H1 (cell line): Measurements from ENCODE around the gene PARM1. TPM values are rescaled to one million over a fixed set of nuclear protein-coding genes. Genes with fewer than 3 reads are reported as not detected.

Experiments used
- CTCF ChIA-PET: fragments of 300-600 bp; sonication (Branson Sonifier 250); formaldehyde crosslinking; loops from one replicate; lab custom pipeline; 2021; ENCODE audit not compliant: partially characterized antibody; lab: Charles Lee
- POLR2A ChIA-PET: fragments of 300-600 bp; sonication (Branson Sonifier 250); formaldehyde crosslinking; loops from one replicate; lab custom pipeline; 2021; ENCODE audit warnings: inconsistent platforms; ENCODE audit not compliant: partially characterized antibody; lab: Charles Lee
- DNase-seq, 2 experiments: peaks; one replicate each; pipeline versions ENCODE4 v3.0.0 to v3.0.0-alpha.2; 2010 to 2022; ENCODE audit warnings: low spot score in 2 of 2, low read depth in 1 of 2, mixed read lengths in 1 of 2
- FAIRE-seq: peaks from 2 replicates; lab custom pipeline; 2011; peaks lifted over from hg19 to GRCh38; lab: Jason Lieb, UNC
- H2AFZ ChIP-seq: 2 replicates; pipeline ENCODE4 v1.8.1; 2012; ENCODE audit warnings: low read length, inconsistent platforms
- H2AK5ac ChIP-seq: 2 replicates; pipeline ENCODE4 v1.6.1; 2013; ENCODE audit warnings: low read depth, low read length
- H2BK120ac ChIP-seq: replicated peaks from 2 replicates; pipeline ENCODE3; 2013; ENCODE audit warnings: low read depth, low read length, inconsistent platforms
- H2BK12ac ChIP-seq: 2 replicates; pipeline ENCODE4 v1.6.1; 2013; ENCODE audit warnings: low read depth, low read length
- H2BK15ac ChIP-seq: 2 replicates; pipeline ENCODE4 v1.6.1; 2013; ENCODE audit warnings: low read length
- H2BK20ac ChIP-seq: 2 replicates; pipeline ENCODE4 v1.6.1; 2013; ENCODE audit warnings: low read length
- H2BK5ac ChIP-seq: 2 replicates; pipeline ENCODE4 v1.6.1; 2013; ENCODE audit warnings: low read depth, low read length
- H3K14ac ChIP-seq: 2 replicates; pipeline ENCODE4 v1.6.1; 2013; ENCODE audit warnings: inconsistent platforms; ENCODE audit not compliant: insufficient read length
- H3K18ac ChIP-seq: 2 replicates; pipeline ENCODE4 v1.6.1; 2013; ENCODE audit warnings: low read length; ENCODE audit errors: extremely low read depth
- H3K23ac ChIP-seq: 2 replicates; pipeline ENCODE4 v1.6.1; 2013; ENCODE audit warnings: inconsistent platforms; ENCODE audit not compliant: insufficient read length
- H3K23me2 ChIP-seq: 2 replicates; pipeline ENCODE4 v1.6.1; 2013; ENCODE audit warnings: low read depth, low read length
- H3K27ac ChIP-seq: 2 replicates; pipeline ENCODE4 v1.6.1; 2011; ENCODE audit warnings: low read depth, low read length, inconsistent platforms
- H3K27me3 ChIP-seq, 4 experiments: replicated peaks in 1 of 4; 1 replicate in 1 of 4; 2 replicates in 3 of 4; pipeline versions ENCODE4 v1.6.1 to v1.8.1; 2011 to 2013; ENCODE audit warnings: low read length in 3 of 4, mild to moderate bottlenecking in 3 of 4, inconsistent platforms in 2 of 4, mixed read lengths in 2 of 4, moderate library complexity in 1 of 4; ENCODE audit not compliant: control insufficient read depth in 3 of 4, insufficient read depth in 3 of 4; ENCODE audit errors: extremely low read depth in 1 of 4
- H3K36me3 ChIP-seq, 4 experiments: 2 replicates each; pipeline versions ENCODE4 v1.6.1 to v1.8.1; 2011 to 2013; ENCODE audit warnings: mild to moderate bottlenecking in 4 of 4, low read length in 3 of 4, moderate library complexity in 2 of 4, control low read depth in 1 of 4, inconsistent platforms in 1 of 4; ENCODE audit not compliant: insufficient read depth in 4 of 4, control insufficient read depth in 2 of 4
- H3K4ac ChIP-seq: replicated peaks from 2 replicates; pipeline ENCODE3; 2013; ENCODE audit warnings: low read length, low read depth, mixed read lengths, inconsistent platforms; ENCODE audit not compliant: insufficient read length
- H3K4me1 ChIP-seq, 4 experiments: replicated peaks in 1 of 4; 1 replicate in 1 of 4; 2 replicates in 3 of 4; pipeline versions ENCODE4 v1.6.1 to v1.8.1; 2011 to 2013; ENCODE audit warnings: low read length in 3 of 4, inconsistent platforms in 2 of 4, mixed read lengths in 1 of 4; ENCODE audit not compliant: insufficient read depth in 4 of 4, control insufficient read depth in 3 of 4
- H3K4me2 ChIP-seq, 2 experiments: 2 replicates each; pipeline versions ENCODE4 v1.6.1 to v1.8.1; 2011 to 2013; ENCODE audit warnings: low read depth in 2 of 2, low read length in 2 of 2, control low read depth in 1 of 2, inconsistent platforms in 1 of 2, mild to moderate bottlenecking in 1 of 2; ENCODE audit not compliant: insufficient read depth in 1 of 2
- H3K4me3 ChIP-seq, 4 experiments: fragments of 200-600, 300-600 bp in 1 of 4; sonication (generic), shearing (Covaris generic), sonication (Bioruptor Twin) in 1 of 4; 2 replicates each; pipeline versions ENCODE4 v1.5.1 to v1.8.1; 2011 to 2016; ENCODE audit warnings: low read length in 4 of 4, low read depth in 3 of 4, control low read depth in 2 of 4, inconsistent platforms in 2 of 4, mild to moderate bottlenecking in 2 of 4, mixed read lengths in 1 of 4, moderate library complexity in 1 of 4; ENCODE audit not compliant: insufficient read depth in 2 of 4; ENCODE audit errors: extremely low read depth in 1 of 4
- H3K56ac ChIP-seq: replicated peaks from 2 replicates; pipeline ENCODE3; 2013; ENCODE audit warnings: low read depth, mild to moderate bottlenecking, mixed read lengths, low read length, inconsistent platforms; ENCODE audit not compliant: insufficient read length
- H3K79me1 ChIP-seq: 2 replicates; pipeline ENCODE4 v1.6.1; 2013; ENCODE audit warnings: low read depth, low read length, control low read depth
- H3K79me2 ChIP-seq, 2 experiments: 2 replicates each; pipeline versions ENCODE4 v1.6.1 to v1.8.1; 2012 to 2013; ENCODE audit warnings: low read length in 2 of 2, mild to moderate bottlenecking in 2 of 2, inconsistent platforms in 1 of 2; ENCODE audit not compliant: insufficient read depth in 2 of 2, control insufficient read depth in 1 of 2
- H3K9ac ChIP-seq, 4 experiments: replicated peaks in 1 of 4; 1 replicate in 1 of 4; 2 replicates in 3 of 4; pipeline versions ENCODE4 v1.6.1 to v1.8.1; 2011 to 2013; ENCODE audit warnings: low read depth in 3 of 4, low read length in 3 of 4, control low read depth in 2 of 4, mild to moderate bottlenecking in 2 of 4, moderate library complexity in 2 of 4, inconsistent platforms in 1 of 4; ENCODE audit errors: extremely low read depth in 1 of 4
- H3K9me3 ChIP-seq, 2 experiments: 2 replicates each; pipeline versions ENCODE4 v1.6.1 to v1.8.1; 2012 to 2013; ENCODE audit warnings: mild to moderate bottlenecking in 2 of 2, moderate library complexity in 2 of 2, control low read depth in 1 of 2, inconsistent platforms in 1 of 2, low read depth in 1 of 2, low read length in 1 of 2, mixed read lengths in 1 of 2; ENCODE audit not compliant: insufficient read depth in 2 of 2
- H4K20me1 ChIP-seq, 2 experiments: replicated peaks in 1 of 2; 2 replicates each; pipeline versions ENCODE3 to v1.8.1; 2011 to 2013; ENCODE audit warnings: inconsistent platforms in 2 of 2, low read length in 2 of 2, mild to moderate bottlenecking in 1 of 2; ENCODE audit not compliant: insufficient read depth in 2 of 2, control insufficient read depth in 1 of 2
- H4K5ac ChIP-seq: 2 replicates; pipeline ENCODE4 v1.6.1; 2013; ENCODE audit warnings: low read length, low read depth, mixed read lengths, inconsistent platforms; ENCODE audit not compliant: insufficient read length
- H4K8ac ChIP-seq: 2 replicates; pipeline ENCODE4 v1.8.0; 2013; ENCODE audit warnings: mild to moderate bottlenecking, moderate library complexity, low read length, inconsistent platforms; ENCODE audit not compliant: insufficient read depth; ENCODE audit errors: extremely low read depth
- H4K91ac ChIP-seq: replicated peaks from 2 replicates; pipeline ENCODE3; 2013; ENCODE audit warnings: low read length, mixed read lengths, inconsistent platforms; ENCODE audit not compliant: insufficient read length
- KDM5A ChIP-seq: fragments of 200-600 bp; IDR thresholded peaks from 2 replicates; pipeline ENCODE4 v1.7.1; 2012; ENCODE audit warnings: mild to moderate bottlenecking, low read length, inconsistent platforms, mixed read lengths
- PHF8 ChIP-seq: fragments of 200-600 bp; sonication (generic); conservative IDR thresholded peaks from 2 replicates; pipeline ENCODE4 v1.7.1; 2012; ENCODE audit warnings: low read depth, mild to moderate bottlenecking, inconsistent platforms, low read length, moderate library complexity
- RXRA ChIP-seq: IDR thresholded peaks from 2 replicates; pipeline ENCODE4 v1.6.1; 2011; ENCODE audit warnings: low read depth, mild to moderate bottlenecking, low read length, moderate library complexity; ENCODE audit not compliant: insufficient read depth
- SIN3A ChIP-seq, 2 experiments: IDR thresholded peaks in 1 of 2; conservative IDR thresholded peaks in 1 of 2; 2 replicates each; pipeline ENCODE4 v1.6.1; 2011 to 2012; ENCODE audit warnings: low read length in 2 of 2, improper control_type of control experiment in 1 of 2, low read depth in 1 of 2, mild to moderate bottlenecking in 1 of 2
- SP4 ChIP-seq: IDR thresholded peaks from 2 replicates; pipeline ENCODE4 v1.6.1; 2012; ENCODE audit warnings: low read length, inconsistent platforms
- TAF1 ChIP-seq: IDR thresholded peaks from 2 replicates; pipeline ENCODE4 v1.6.1; 2011; ENCODE audit warnings: mild to moderate bottlenecking, low read depth, low read length
- TCF12 ChIP-seq: IDR thresholded peaks from 2 replicates; pipeline ENCODE4 v1.6.1; 2011; ENCODE audit warnings: low read depth, mild to moderate bottlenecking, low read length
- WGBS, 2 experiments: shearing (Covaris generic) in 1 of 2; methylation state at CpG; one replicate each; pipeline versions ENCODE4 v1.1.6 to v1.1.7; 2013 to 2015; ENCODE audit warnings: low lambda C conversion rate in 2 of 2, mixed read lengths in 2 of 2, inconsistent platforms in 1 of 2, low coverage in 1 of 2, missing lambda C conversion rate in 1 of 2; ENCODE audit not compliant: insufficient replicate concordance in 2 of 2, insufficient coverage in 1 of 2, insufficient read length in 1 of 2; ENCODE audit errors: extremely low coverage in 1 of 2, missing lambda C conversion rate in 1 of 2; 5-methylcytosine and 5-hydroxymethylcytosine counted together
- long read RNA-seq, 2 experiments: library from RNA in 1 of 2; library from capped mRNA in 1 of 2; stranded (forward); transcript quantifications; one replicate each; pipeline ENCODE4 v2.0.0, GENCODE V29; 2021; ENCODE audit warnings: inconsistent platforms in 1 of 2
- polyA minus RNA-seq, 3 experiments: library from RNA; depleted of rRNA, polyadenylated mRNA; stranded (reverse); fragments of >200 nt; gene quantifications; 1 replicate in 2 of 3; 2 replicates in 1 of 3; pipeline ENCODE4 v1.2.3, GENCODE V29; 2011
- polyA plus RNA-seq, 7 experiments: library from polyadenylated mRNA; depleted of rRNA in 3 of 7; stranded (reverse) in 5 of 7; unstranded in 2 of 7; fragments of >200 nt in 5 of 7; fragments of 200-250 nt in 2 of 7; gene quantifications; 1 replicate in 5 of 7; 2 replicates in 1 of 7; 4 replicates in 1 of 7; pipeline versions ENCODE4 v1.2.1 to v1.2.3, GENCODE V29; 2011 to 2013; ENCODE audit warnings: missing spikeins in 2 of 7, mixed read lengths in 2 of 7
- total RNA-seq: library from RNA; stranded (reverse); fragmentation: NEBNext Ultra II Directional; extraction: Animal tissue kit (Norgen Biotek cat#: 25700); gene quantifications from 2 replicates; pipeline ENCODE4 v1.2.1, GENCODE V29; 2021

PARM1 gene, protein sequence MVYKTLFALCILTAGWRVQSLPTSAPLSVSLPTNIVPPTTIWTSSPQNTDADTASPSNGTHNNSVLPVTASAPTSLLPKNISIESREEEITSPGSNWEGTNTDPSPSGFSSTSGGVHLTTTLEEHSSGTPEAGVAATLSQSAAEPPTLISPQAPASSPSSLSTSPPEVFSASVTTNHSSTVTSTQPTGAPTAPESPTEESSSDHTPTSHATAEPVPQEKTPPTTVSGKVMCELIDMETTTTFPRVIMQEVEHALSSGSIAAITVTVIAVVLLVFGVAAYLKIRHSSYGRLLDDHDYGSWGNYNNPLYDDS
- total RNA-seq (5.2 and 5.3 TPM in 2 replicates), polyA plus RNA-seq (2011; rRNA removed) (2.0 and 2.3 TPM in 2 replicates), polyA minus RNA-seq (2011; rRNA and poly(A)+ RNA removed) (1.7 and 2.0 TPM in 2 replicates)
- 1.7 TPM for polyA plus RNA-seq (2011; cell fraction: cytosol; rRNA removed)
- 1.9 TPM for polyA plus RNA-seq (2011; cell fraction: nucleus; rRNA removed)
- polyA plus RNA-seq (2012, experiment 1 of 2) = 1.9 to 3.6 TPM (median 2.9 TPM) in 4 replicates
- polyA plus RNA-seq (2012, experiment 2 of 2) = 1.1 TPM
- polyA plus RNA-seq (2013, experiment 1 of 2) = 7.2 TPM
- polyA plus RNA-seq (2013, experiment 2 of 2) = 9.0 TPM
- 1.5 TPM for polyA minus RNA-seq (2011; cell fraction: cytosol; rRNA and poly(A)+ RNA removed)
- 1.9 TPM for polyA minus RNA-seq (2011; cell fraction: nucleus; rRNA and poly(A)+ RNA removed)
- long read RNA-seq, experiment 1, full-length matches to known transcripts = 2 of 6 reads
- long read RNA-seq, experiment 1, partial matches to known transcripts = 0 of 6 reads
- long read RNA-seq, experiment 1, other reads (novel, unspliced or antisense) = 4 of 6 reads
- long read RNA-seq, experiment 2, partial matches to known transcripts = 0 of 2 reads
- long read RNA-seq, experiment 2, other reads (novel, unspliced or antisense) = 2 of 2 reads

DNA sequence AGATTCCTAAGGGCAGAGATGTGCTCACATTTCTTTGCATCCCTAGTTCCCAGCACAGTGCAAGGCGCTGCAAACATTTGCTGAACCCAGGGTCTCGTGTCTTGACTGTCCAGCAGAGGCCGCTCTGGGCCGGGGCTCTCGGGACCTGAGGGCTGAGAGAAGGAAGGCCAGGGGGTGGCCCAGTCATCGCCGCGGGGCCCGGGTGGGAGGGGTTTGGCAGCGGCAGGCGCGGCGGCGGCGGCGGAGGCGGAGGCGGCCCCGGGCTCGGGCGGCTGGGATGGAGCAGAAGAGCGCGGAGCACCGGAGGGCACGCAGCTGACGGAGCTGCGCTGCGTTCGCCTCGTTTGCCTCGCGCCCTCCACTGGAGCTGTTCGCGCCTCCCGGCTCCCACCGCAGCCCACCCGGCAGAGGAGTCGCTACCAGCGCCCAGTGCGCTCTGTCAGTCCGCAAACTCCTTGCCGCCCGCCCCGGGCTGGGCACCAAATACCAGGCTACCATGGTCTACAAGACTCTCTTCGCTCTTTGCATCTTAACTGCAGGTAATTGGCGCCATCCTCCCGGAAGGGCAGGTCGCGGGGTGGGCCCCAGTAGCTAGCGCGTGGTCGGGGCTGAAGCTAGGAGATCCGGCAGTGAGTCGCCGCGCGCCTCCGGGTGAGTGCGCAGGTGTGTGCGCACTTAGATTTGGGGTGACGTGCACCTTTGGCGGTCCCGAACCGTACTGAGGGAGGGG lies at the start of gene PARM1:
TSS of gene PARM1 (plus strand) at position 285 of the 730 bp plus-strand sequence. CDS start at position 497, 212 bp downstream.
- Histone ChIP-seq H3K27me3 (peaks cover 4 to 30% (median 26%) of the 10 kb centered on the region in 4 experiments), H3K9me3 (no peaks in the 10 kb centered on the region), H3K56ac (no peak within 1 kb of the TSS), H2BK20ac (no peak within 1 kb of the TSS), H4K8ac (peak within 1 kb of the TSS; percentile 94), H3K14ac (no peak within 1 kb of the TSS), H2AFZ (peak within 1 kb of the TSS; percentile 96), H3K4me3 (peak within 1 kb of the TSS; percentile 62 to 80 (median 65)), H3K18ac (peak within 1 kb of the TSS; percentile 56), H2BK120ac (no peak within 1 kb of the TSS), H3K4ac (no peak within 1 kb of the TSS), H2BK15ac (peak within 1 kb of the TSS; percentile 25; the same call in 1 of the 2 replicates), H4K5ac (no peak within 1 kb of the TSS), H3K36me3 (no peaks in the 10 kb centered on the region), H3K79me2 (no peaks in the 10 kb centered on the region), H4K91ac (peak within 1 kb of the TSS; percentile 10), H3K4me1 (peaks cover 0 to 15% (median 7%) of the 10 kb centered on the region in 4 experiments; a peak in 5 of 7 replicates), H3K4me2 (peak within 1 kb of the TSS; percentile 96 to 98), H2BK12ac (no peak within 1 kb of the TSS), H3K27ac (no peak within 1 kb of the TSS), H3K23me2 (peaks cover 17% of the 10 kb centered on the region; the same call in 1 of the 2 replicates), H2AK5ac (no peak within 1 kb of the TSS), H2BK5ac (peak within 1 kb of the TSS; percentile 38; the same call in 1 of the 2 replicates), H3K9ac (peak within 1 kb of the TSS in 3 of 4 experiments; percentile 25 to 43 (median 35); a peak in 5 of 7 replicates), H3K79me1 (no peaks in the 10 kb centered on the region), H3K23ac (no peak within 1 kb of the TSS), H4K20me1 (peaks cover 3 to 4% of the 10 kb centered on the region in 2 experiments)
- ChIA-PET POLR2A (interaction anchor here (1.4 kb wide), 1 partner anchor 10 kb away, joined by 3 read pairs; no protein-coding TSS in a partner anchor), CTCF (interaction anchor here (0.7 to 5.5 kb wide), 16 partner anchors 10 to 396 kb away, joined by 3 to 33 read pairs (median 4); partner anchors contain the start of gene BTC)
- peak; percentile 39 for FAIRE-seq
- peak; percentile 73 to 94 for DNase-seq
- 2% methylated on average over 22 of the region's 64 CpGs; no CpG with 5 or more reads in 1 of the 2 experiments for WGBS, 2 experiments
- TF ChIP-seq RXRA (no peak), TAF1 (peak; percentile 79), KDM5A (no peak), SP4 (no peak; the same call in 1 of the 2 replicates), PHF8 (no peak; the same call in 1 of the 2 replicates), TCF12 (no peak), SIN3A (conservative IDR thresholded peaks at IDR 0.05 in 1 of 2, IDR thresholded peaks at IDR 0.05 in 1 of 2; ENCODE audit: low read depth in 1 of 2, low read length in 2 of 2) (peak in 1 of 2 experiments; percentile 48; a peak in 1 of 4 replicates)
